ENCODE results near the gene CLDN9. TPM values are rescaled to one million over a fixed set of nuclear protein-coding genes. Genes with fewer than 3 reads are reported as not detected.

CLDN9 gene
- total RNA-seq, 1 donor = not detected

DNA sequence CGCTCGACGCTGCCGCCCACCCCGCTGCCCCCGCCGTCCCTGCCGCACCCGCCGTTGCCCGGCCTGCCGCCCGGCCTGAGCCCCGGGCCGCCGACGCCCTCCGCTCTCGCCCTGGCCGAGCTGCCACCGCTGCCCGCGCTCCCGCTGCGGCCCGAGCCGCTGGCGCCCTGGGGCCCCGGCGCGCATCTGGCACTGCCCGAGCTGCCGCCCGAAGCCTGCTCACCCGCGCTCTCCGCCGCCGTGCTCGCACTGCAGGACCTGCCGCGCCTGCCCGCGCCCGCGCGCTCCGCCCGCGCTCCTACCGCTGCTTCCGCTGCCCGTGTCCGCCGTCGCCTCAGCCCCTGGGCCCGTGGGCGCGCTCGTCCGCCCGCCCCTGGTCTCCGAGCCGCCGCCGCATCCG, 8.4 kb upstream of the CLDN9 start:
- no peak overlapping the region for H3K4me3 ChIP-seq (ENCODE audit: low read depth, low read length)
- TF ChIP-seq, protein P1, sequence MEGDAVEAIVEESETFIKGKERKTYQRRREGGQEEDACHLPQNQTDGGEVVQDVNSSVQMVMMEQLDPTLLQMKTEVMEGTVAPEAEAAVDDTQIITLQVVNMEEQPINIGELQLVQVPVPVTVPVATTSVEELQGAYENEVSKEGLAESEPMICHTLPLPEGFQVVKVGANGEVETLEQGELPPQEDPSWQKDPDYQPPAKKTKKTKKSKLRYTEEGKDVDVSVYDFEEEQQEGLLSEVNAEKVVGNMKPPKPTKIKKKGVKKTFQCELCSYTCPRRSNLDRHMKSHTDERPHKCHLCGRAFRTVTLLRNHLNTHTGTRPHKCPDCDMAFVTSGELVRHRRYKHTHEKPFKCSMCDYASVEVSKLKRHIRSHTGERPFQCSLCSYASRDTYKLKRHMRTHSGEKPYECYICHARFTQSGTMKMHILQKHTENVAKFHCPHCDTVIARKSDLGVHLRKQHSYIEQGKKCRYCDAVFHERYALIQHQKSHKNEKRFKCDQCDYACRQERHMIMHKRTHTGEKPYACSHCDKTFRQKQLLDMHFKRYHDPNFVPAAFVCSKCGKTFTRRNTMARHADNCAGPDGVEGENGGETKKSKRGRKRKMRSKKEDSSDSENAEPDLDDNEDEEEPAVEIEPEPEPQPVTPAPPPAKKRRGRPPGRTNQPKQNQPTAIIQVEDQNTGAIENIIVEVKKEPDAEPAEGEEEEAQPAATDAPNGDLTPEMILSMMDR (IDR thresholded peaks at IDR 0.05; ENCODE audit: insufficient read depth, low read length) = no peak
- no peak for DNase-seq (ENCODE audit: low read depth)

DNA sequence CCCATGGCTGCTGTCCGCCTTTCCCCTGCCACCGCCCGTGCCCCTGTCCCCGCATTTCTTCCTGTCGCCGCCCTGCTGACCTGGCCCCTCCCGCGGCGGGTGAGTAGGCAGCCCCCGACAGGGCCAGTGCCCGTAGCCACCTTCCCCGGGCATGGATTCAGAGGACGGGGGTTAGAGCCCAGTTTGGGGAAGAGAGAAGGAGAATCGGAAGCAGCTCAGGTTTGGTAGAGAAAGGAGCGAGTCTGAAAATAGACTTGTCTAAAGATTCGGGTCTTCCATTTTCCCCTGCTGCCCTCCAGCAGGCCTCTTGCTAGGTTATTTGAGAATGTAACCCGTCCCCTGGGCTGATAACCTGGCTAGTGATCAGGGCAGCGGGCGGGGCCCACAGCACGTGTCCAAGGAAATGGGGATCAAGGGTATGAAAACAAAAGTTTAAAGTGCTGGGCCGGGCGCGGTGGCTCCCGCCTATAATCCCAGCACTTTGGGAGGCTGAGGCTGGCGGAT, 7.9 kb upstream of the CLDN9 start:
- TF ChIP-seq, protein P1 (IDR thresholded peaks at IDR 0.05; ENCODE audit: insufficient read depth, low read length) = no peak
- DNase-seq (ENCODE audit: low read depth) = no peak
- H3K4me3 ChIP-seq (ENCODE audit: low read depth, low read length) = no peak overlapping the region

DNA sequence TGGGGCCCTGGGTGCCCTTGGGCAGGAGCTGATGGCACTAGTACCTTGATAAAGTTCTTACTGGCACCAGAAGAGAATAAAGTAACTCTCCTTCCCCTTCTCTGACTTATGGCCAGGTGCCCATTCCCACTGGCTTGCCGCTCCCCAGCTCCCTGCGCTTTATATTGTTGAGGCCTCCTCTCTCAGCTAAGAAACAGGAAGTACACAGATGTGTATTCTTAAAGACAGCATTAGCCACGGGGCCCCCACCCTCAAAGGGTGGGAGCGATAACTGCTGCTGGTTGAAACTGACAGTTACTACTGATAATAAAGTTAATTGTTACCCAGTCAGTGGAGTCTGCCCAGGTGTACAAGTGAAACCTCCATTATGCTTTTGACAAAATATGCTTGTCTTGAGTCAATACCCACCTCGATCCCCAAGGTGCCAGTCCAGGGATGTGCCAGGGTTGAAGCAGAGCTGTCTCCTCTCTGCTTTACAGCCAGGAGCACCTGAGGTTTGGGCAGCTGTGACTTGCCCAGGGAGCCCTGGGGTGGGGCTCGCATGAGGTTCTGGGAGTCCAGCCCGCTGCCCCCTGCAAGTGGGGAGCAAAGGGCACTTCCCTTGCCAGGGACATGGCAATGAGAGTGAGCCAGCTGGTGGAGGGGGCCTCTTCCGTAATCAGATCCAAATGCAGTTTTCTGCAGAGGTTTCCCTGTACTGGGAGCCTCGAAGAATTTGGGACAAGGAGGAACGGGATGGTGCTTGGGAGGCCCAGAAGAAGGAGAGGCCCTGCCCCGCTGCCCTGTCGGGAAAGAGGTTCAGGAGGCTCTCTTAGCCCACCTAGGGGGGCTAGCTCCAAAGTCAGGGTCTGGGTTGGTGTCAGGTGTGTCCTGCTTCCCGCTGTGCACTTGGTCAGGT, 5.4 kb upstream of the CLDN9 start:
- DNase-seq (ENCODE audit: low read depth) = no peak
- H3K4me3 ChIP-seq (ENCODE audit: low read depth, low read length) = no peak overlapping the region
- TF ChIP-seq, protein P1 (IDR thresholded peaks at IDR 0.05; ENCODE audit: insufficient read depth, low read length) = no peak

DNA sequence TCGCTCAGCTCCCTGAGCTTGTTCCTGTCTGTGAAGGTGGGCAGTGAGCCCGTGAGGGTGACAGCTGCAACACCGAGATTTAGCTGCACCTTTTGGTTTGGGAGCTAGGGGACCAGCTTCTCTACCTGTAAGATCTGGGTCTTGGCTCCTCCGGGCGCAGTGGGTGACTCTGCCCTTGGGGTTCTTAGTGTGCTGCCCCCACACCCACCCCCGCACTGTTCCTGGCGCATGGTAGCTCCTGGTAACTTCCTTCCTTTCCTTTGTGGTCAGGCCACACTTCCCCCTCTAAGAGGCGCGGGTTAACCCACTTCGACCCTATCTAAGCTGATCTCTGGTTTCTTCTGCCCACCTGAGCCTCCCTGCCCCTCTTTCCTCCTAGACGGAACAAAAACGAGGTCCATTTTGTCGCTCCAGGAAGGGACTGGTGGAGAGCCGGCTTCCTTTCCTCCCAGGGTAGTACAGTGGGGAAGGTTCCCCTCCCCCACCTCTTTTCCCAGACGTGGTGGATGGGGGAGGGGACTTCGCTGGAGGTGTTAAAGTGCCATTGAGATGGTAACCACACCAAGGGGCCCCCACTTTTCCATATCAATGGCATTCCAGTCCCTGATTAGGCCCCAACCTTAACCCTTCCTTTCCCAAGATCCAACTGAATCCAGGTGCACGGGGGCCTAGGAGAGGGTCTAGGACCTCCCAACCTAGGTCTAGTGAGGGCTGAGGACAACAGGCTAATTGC, 4.6 kb upstream of the CLDN9 start:
- no peak overlapping the region for H3K4me3 ChIP-seq (ENCODE audit: low read depth, low read length)
- no peak for DNase-seq (ENCODE audit: low read depth)
- TF ChIP-seq, protein P1 (IDR thresholded peaks at IDR 0.05; ENCODE audit: insufficient read depth, low read length) = no peak

DNA sequence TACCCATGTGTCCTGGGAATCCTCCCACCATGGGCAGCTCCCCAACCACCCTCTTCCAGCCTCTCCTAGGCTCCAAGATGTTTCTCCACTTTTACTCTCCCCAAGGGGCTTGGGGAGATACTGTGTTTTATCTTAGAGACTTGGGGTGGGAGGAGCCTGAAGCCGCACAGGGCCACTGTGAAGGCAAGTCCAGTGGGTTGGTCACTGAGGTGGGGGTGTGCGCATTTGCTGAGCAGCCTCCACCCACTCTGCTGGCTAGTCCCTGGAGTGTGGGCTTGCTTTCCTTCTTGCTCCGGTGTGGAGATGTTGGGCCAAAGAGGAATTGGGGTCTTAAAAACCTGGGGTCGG, 4.1 kb upstream of the CLDN9 start:
- H3K4me3 ChIP-seq (ENCODE audit: low read depth, low read length) = no peak overlapping the region
- DNase-seq (ENCODE audit: low read depth) = no peak
- TF ChIP-seq, protein P1 (IDR thresholded peaks at IDR 0.05; ENCODE audit: insufficient read depth, low read length) = no peak

DNA sequence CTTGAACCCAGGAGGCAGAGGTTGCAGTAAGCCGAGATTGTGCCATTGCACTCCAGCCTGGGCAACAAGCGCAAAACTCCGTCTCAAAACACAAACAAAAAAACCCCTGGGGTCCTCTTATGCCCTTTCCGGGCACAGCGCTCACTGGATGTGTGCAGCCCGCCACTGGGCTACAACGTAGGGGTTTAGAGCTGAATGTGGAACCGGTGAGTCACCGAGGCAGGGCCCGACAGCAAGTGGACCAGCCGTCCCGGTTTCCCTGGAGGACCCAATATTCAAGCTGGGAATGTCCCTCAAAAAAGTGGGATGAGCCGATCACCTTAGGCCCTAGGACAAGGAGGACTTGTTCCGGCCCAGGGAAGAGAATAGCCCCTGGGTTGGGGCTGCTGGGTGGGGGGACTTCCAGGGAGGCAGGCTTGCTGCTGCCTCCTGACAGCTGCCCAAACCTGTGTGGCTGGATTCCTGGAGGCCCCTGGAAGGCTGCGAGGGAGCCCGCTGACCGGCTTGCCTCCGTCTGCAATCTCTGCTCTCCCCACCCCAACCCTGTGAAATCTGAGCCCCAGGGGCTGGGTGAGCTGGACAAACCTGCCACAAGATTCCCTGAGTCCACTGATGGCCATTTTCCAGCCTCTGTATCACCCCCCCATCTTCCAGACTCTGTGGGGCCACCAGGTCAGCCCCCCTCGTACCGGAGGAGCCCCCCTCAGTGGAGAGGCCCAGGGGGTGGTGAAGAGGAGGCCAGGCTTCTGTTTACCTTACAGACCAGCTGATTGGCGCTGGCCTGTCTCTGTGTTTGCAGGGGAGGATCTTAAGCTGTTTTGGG, 2.9 kb upstream of the CLDN9 start:
- no peak overlapping the region for H3K4me3 ChIP-seq (ENCODE audit: low read depth, low read length)
- DNase-seq (ENCODE audit: low read depth) = no peak
- TF ChIP-seq, protein P1 (IDR thresholded peaks at IDR 0.05; ENCODE audit: insufficient read depth, low read length) = no peak
